GM19372 (cell line): ENCODE data around the gene RNF182.
"Not testable (repeated sequence)": the region's sequence is repeated elsewhere in the genome, so short reads cannot be mapped to it uniquely, and the experiment has no call there.

Experiments
- ATAC-seq: cut with Tn5 transposase; IDR thresholded peaks from one replicate; pipeline ENCODE4 v1.9.1; 2021; ENCODE audit warnings: mild to moderate bottlenecking, low read depth, moderate library complexity; ENCODE audit not compliant: unreplicated experiment

RNF182 gene

DNA sequence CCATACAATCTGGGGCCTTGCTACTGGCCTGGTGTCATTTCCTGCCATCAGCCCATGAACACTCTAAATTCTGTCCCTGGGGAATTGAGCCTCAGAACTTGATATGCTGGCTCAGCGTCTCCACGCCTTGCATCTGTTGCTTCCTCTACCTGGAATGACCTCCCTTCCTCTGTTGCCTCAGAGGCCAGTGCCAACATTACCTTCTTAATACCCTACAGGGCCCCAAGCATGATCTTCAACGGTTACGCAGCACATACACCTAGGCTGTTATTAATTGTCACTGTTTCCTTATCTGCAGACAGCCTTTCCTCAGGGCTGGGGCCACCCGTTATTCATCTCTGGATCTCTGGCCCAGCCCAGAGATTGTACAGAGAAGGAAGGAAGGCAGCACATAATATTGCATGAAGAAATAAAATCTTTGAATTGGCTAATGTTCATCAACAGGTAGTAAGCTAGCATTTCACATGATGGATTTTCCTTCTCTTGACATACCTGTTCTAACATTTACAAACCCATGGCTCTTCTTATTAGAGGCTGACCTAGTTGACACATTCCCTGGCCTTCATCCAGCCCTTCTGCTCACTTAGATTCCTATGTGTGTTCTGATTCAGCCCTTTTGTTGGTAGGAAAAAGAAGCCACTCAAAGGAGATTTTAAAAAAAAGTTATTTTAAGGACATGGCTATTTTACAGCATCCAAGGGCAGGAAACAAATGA is 8.4 kb upstream of the RNF182 start:
- no peak for ATAC-seq

DNA sequence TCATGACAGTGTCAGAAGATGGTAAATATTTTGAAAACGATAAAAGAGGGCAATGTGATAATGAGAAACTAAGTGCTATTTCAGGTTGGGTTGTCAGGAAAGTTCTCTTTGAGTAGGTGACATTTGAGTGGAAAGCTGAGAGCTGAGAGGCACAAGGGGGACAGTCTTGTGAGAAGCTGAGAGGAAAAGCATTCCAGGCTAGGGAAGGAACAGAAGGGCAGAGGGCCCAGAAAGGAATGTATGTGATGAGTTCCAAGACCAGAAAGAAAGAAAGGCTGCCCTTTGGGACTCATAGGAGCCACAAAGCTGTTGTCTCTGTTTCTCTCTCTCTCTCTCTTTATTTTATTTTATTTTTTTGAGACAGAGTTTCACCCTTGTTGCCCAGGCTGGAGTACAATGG is 7.6 kb upstream of the RNF182 start:
- ATAC-seq, result no peak

DNA sequence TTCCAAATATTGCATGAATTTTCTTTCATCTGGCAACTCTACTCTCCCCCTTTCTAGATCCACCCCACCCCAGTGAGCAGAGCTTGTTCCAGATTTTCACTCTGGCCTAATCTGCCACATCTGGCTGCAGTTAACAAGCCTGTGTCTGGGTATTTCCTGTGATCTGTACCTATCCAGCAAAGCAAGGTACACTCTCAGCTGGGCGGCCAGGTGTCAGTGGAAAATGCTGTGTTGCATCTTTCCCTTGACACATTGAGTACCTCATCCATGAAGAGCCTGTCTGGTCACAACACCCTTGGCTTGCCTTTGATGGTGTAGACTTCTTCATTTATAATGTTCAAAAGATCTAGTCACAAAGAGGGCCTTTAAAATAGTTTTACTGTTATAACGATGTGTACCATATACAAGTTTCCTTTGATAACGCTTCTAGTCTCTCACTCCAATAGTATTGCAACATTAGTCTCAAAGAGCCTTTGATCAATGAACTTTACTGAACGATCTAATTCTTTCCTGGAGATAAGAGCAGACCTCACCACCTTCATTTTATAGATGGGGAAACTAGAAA is 6.0 kb upstream of the RNF182 start:
- ATAC-seq, result no peak

DNA sequence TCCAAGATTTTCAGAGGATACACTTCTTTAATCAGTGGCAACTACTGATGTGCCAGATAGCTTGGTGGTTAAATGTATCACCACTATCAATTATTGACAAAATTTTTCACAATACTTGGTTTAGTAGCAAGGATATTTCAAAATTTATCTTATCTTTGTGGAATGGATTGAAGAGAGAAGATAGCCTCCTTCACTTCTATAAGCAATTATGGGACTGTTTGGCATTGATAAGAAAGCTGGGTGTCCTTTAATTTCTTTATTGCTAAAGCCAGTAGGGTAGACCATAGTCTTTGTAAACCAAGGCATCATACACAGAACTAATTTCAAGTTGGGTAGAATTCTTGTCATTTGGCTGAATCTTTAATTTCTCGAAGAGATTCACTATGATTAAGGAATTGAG is 4.9 kb upstream of the RNF182 start:
- ATAC-seq, result no peak

DNA sequence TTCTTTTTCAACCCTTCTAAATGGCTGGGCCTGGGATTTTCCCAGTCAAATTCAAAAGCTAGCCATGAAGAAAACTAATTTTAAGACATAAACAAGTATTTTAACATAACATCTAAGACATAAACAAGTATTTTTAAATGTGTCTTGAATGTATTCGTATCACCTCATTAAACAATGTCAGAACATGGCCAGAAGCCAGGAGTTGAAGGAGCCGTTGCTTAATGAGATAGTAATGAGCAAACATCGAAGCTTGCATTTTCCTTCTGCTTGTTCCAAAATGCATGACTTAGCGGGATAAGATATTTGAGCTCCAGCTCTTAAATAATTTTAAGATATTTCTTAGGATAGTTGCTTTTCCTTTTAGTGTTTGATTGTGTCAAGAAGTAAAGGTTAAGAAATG is 4.2 kb upstream of the RNF182 start:
- no peak for ATAC-seq

DNA sequence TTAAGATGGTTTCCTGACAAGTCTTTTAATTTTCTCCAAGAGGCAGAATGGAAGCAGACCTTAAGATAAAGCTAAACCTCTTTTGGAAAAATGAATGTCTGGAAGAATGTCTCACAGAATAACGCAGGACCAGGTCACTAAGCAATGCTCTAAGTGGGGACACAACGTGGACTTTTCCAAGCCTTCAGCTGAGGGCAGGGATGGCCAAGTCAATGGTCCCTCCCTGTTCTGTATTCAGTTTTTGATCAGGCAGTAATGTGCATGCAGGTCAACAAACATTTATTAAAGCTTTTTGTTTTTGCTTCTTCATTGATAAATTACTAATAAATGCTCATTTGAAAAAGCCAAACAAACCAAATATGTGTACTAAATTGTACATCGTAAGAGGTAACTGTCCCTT is 2.0 kb upstream of the RNF182 start:
- no peak for ATAC-seq

GRCh38 chr6:13923527-13924145 is 1.1 kb upstream of the RNF182 start:
- ATAC-seq, result no peak

DNA sequence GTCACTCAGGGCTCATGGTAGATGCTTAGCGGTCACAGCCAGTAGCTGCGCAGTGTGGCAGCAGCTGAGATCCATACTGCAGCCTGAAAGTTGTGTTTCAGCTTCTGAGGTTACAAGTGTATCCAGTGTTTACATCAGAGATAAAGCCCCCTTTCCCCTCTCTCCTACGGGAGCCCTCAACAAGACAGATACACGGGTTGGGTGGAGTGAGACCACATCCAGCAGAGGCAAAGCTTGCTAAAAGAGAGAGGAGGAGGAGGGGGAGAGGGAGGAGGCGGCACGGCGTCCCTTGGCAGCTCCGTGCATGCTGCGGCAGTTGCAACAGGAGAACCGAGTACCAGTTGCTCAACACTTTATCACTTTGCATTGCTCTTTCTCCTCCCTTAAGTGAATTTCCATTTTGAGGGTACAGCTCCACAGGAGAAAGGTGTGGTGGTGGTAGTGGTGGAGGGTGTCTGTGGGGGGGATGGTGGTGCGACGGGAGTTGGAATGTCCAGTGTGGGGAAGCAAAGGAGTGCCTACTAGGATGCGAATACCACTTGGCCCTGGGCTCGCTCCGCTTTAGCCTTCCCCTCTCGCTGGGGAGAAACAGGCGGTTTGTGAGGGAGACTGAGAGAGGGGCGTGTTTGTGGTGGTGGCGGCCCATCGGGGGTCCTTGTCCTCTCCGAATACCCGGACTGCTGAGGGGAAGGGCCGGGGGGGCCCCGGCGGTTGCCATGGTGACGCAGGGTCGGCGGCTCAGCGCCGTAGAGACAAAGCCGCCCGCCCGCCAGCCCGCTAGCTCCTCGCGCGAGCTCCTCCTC is 405 bp upstream of the RNF182 start:
- ATAC-seq, result no peak

DNA sequence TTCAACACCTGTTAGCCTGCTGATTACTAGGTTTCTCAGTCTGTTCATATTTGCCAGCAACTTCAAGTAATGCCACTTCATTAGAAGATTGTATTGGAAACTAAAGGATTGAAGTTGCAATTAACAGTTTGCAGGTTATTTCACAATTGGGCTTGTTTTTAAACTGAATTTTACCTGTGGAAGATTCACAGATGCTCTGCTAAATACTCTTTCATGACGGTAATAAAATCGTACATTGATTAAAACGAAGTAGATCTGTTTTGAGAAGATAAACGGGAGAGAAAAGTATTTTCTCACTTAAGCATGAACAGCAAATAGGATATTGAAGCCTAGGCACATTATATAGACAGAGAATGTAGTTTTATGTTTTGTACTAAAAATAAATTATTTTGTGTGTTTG is 1.6 kb downstream of the RNF182 start:
- ATAC-seq, result no peak

GRCh38 chr6:13927203-13927602 is 2.5 kb downstream of the RNF182 start:
- ATAC-seq, result no peak

DNA sequence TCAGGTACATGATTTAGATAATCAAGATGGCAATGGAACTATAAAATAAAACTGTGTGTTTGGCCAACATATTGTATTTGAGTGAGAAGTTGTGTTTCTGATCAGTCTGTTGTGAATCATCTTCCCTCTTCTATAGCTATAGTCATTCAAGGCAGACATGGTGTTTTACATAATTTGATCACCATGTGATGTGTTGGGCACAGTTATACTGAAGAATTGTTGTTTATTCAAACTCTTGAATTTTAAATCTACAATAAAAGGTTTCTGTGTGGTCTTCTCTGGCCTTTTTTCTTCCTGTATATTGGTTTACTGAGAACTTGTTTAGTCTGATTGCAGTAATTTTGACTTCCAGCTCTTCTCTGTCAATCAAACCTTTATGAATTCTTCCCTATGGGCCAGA is 4.4 kb downstream of the RNF182 start:
- ATAC-seq, result no peak

GRCh38 chr6:13931797-13932402 is 7.1 kb downstream of the RNF182 start:
- ATAC-seq, result no peak

- ATAC-seq, result no peak
Measured at GRCh38 chr6:13932785-13933184, 8.0 kb downstream of the RNF182 start.

DNA sequence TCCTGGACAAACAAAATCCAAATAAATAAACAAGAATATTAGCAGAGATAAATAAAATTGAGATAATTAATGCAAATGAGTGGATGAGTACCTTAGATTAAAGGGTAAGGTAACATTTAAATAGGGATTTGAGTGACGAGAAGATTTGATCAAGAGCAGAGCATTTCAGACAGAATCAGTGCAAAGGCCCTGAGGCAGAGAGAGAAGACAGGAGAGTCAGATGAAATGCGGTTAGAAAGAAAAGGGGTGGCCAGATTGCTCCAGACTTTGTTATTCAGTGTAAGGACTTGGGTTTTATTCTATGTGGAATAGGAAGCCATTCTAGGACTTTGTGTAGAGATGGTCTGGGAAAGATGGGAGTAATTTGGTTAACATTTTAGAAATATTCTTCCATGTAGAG is 10.0 kb downstream of the RNF182 start:
- ATAC-seq, result no peak

- ATAC-seq, result no peak
Measured at GRCh38 chr6:13935190-13935880, 10.6 kb downstream of the RNF182 start.

GRCh38 chr6:13935881-13936261 is 11.1 kb downstream of the RNF182 start:
- not testable (repeated sequence) for ATAC-seq

DNA sequence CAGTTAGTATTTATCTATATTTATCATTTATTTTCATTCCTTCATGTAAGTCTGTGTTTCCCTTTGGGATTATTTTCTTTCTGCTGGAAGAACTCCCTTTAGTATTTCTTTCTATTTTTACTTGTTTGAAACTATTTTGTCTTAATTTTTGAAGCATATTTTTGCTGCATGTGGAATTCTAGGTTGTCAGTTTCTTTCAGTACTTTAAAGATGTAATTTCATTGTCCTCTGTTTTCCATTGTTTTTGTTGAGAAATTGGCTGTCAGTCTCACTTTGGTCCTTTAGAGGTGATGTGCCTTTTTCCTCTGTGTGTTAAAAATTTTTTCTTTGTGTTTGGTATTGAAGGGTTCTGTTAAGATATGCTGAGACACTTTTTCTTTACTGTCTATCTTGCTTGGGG is 17.1 kb downstream of the RNF182 start:
- ATAC-seq, result no peak

GRCh38 chr6:13943943-13944342 is 19.2 kb downstream of the RNF182 start:
- no peak for ATAC-seq

- ATAC-seq, result no peak
Measured at GRCh38 chr6:13946506-13946905, 21.8 kb downstream of the RNF182 start.

DNA sequence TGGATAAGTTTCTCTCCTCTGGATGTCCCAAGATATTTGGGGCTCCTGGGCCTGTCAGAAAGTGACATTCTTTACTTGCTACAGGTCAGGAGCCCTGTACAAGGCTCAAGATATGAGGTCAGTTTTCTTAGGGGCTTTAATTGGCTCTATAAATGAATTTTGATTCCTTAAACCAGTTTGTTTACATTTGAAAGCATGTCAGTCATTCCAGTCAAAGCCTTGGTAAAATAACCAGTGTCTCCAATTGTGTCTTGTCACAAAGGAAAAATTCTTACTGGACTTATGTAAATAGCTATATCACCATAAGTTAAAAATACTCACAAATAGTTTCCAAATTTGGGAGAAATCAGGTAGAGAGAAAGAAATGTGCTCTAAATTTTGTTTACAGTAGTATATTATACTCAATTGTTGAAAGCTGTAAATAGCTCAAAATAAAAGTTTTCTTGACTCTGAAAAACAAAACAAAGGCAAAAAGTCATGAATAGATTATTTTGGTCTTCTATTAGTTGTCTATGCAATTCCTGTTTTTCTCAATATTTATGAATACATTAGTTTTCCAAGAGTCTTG is 22.9 kb downstream of the RNF182 start:
- ATAC-seq, result no peak
